H1 (cell line): Measurements from ENCODE around the gene CALR. TPM values are rescaled to one million over a fixed set of nuclear protein-coding genes. Genes with fewer than 3 reads are reported as not detected.

ENCODE experiments used
- CTCF ChIA-PET: fragments of 300-600 bp; sonication (Branson Sonifier 250); formaldehyde crosslinking; loops from one replicate; lab custom pipeline; 2021; ENCODE audit not compliant: partially characterized antibody; lab: Charles Lee
- POLR2A ChIA-PET: fragments of 300-600 bp; sonication (Branson Sonifier 250); formaldehyde crosslinking; loops from one replicate; lab custom pipeline; 2021; ENCODE audit warnings: inconsistent platforms; ENCODE audit not compliant: partially characterized antibody; lab: Charles Lee
- DNase-seq, 2 experiments: peaks; one replicate each; pipeline versions ENCODE4 v3.0.0 to v3.0.0-alpha.2; 2010 to 2022; ENCODE audit warnings: low spot score in 2 of 2, low read depth in 1 of 2, mixed read lengths in 1 of 2
- FAIRE-seq: peaks from 2 replicates; lab custom pipeline; 2011; peaks lifted over from hg19 to GRCh38; lab: Jason Lieb, UNC
- H2AFZ ChIP-seq: 2 replicates; pipeline ENCODE4 v1.8.1; 2012; ENCODE audit warnings: low read length, inconsistent platforms
- H2AK5ac ChIP-seq: 2 replicates; pipeline ENCODE4 v1.6.1; 2013; ENCODE audit warnings: low read depth, low read length
- H2BK120ac ChIP-seq: replicated peaks from 2 replicates; pipeline ENCODE3; 2013; ENCODE audit warnings: low read depth, low read length, inconsistent platforms
- H2BK12ac ChIP-seq: 2 replicates; pipeline ENCODE4 v1.6.1; 2013; ENCODE audit warnings: low read depth, low read length
- H2BK15ac ChIP-seq: 2 replicates; pipeline ENCODE4 v1.6.1; 2013; ENCODE audit warnings: low read length
- H2BK20ac ChIP-seq: 2 replicates; pipeline ENCODE4 v1.6.1; 2013; ENCODE audit warnings: low read length
- H2BK5ac ChIP-seq: 2 replicates; pipeline ENCODE4 v1.6.1; 2013; ENCODE audit warnings: low read depth, low read length
- H3K14ac ChIP-seq: 2 replicates; pipeline ENCODE4 v1.6.1; 2013; ENCODE audit warnings: inconsistent platforms; ENCODE audit not compliant: insufficient read length
- H3K18ac ChIP-seq: 2 replicates; pipeline ENCODE4 v1.6.1; 2013; ENCODE audit warnings: low read length; ENCODE audit errors: extremely low read depth
- H3K23ac ChIP-seq: 2 replicates; pipeline ENCODE4 v1.6.1; 2013; ENCODE audit warnings: inconsistent platforms; ENCODE audit not compliant: insufficient read length
- H3K23me2 ChIP-seq: 2 replicates; pipeline ENCODE4 v1.6.1; 2013; ENCODE audit warnings: low read depth, low read length
- H3K27ac ChIP-seq: 2 replicates; pipeline ENCODE4 v1.6.1; 2011; ENCODE audit warnings: low read depth, low read length, inconsistent platforms
- H3K27me3 ChIP-seq, 4 experiments: replicated peaks in 1 of 4; 1 replicate in 1 of 4; 2 replicates in 3 of 4; pipeline versions ENCODE4 v1.6.1 to v1.8.1; 2011 to 2013; ENCODE audit warnings: low read length in 3 of 4, mild to moderate bottlenecking in 3 of 4, inconsistent platforms in 2 of 4, mixed read lengths in 2 of 4, moderate library complexity in 1 of 4; ENCODE audit not compliant: control insufficient read depth in 3 of 4, insufficient read depth in 3 of 4; ENCODE audit errors: extremely low read depth in 1 of 4
- H3K36me3 ChIP-seq, 4 experiments: 2 replicates each; pipeline versions ENCODE4 v1.6.1 to v1.8.1; 2011 to 2013; ENCODE audit warnings: mild to moderate bottlenecking in 4 of 4, low read length in 3 of 4, moderate library complexity in 2 of 4, control low read depth in 1 of 4, inconsistent platforms in 1 of 4; ENCODE audit not compliant: insufficient read depth in 4 of 4, control insufficient read depth in 2 of 4
- H3K4ac ChIP-seq: replicated peaks from 2 replicates; pipeline ENCODE3; 2013; ENCODE audit warnings: low read length, low read depth, mixed read lengths, inconsistent platforms; ENCODE audit not compliant: insufficient read length
- H3K4me1 ChIP-seq, 4 experiments: replicated peaks in 1 of 4; 1 replicate in 1 of 4; 2 replicates in 3 of 4; pipeline versions ENCODE4 v1.6.1 to v1.8.1; 2011 to 2013; ENCODE audit warnings: low read length in 3 of 4, inconsistent platforms in 2 of 4, mixed read lengths in 1 of 4; ENCODE audit not compliant: insufficient read depth in 4 of 4, control insufficient read depth in 3 of 4
- H3K4me2 ChIP-seq, 2 experiments: 2 replicates each; pipeline versions ENCODE4 v1.6.1 to v1.8.1; 2011 to 2013; ENCODE audit warnings: low read depth in 2 of 2, low read length in 2 of 2, control low read depth in 1 of 2, inconsistent platforms in 1 of 2, mild to moderate bottlenecking in 1 of 2; ENCODE audit not compliant: insufficient read depth in 1 of 2
- H3K4me3 ChIP-seq, 4 experiments: fragments of 200-600, 300-600 bp in 1 of 4; sonication (generic), shearing (Covaris generic), sonication (Bioruptor Twin) in 1 of 4; 2 replicates each; pipeline versions ENCODE4 v1.5.1 to v1.8.1; 2011 to 2016; ENCODE audit warnings: low read length in 4 of 4, low read depth in 3 of 4, control low read depth in 2 of 4, inconsistent platforms in 2 of 4, mild to moderate bottlenecking in 2 of 4, mixed read lengths in 1 of 4, moderate library complexity in 1 of 4; ENCODE audit not compliant: insufficient read depth in 2 of 4; ENCODE audit errors: extremely low read depth in 1 of 4
- H3K56ac ChIP-seq: replicated peaks from 2 replicates; pipeline ENCODE3; 2013; ENCODE audit warnings: low read depth, mild to moderate bottlenecking, mixed read lengths, low read length, inconsistent platforms; ENCODE audit not compliant: insufficient read length
- H3K79me1 ChIP-seq: 2 replicates; pipeline ENCODE4 v1.6.1; 2013; ENCODE audit warnings: low read depth, low read length, control low read depth
- H3K79me2 ChIP-seq, 2 experiments: 2 replicates each; pipeline versions ENCODE4 v1.6.1 to v1.8.1; 2012 to 2013; ENCODE audit warnings: low read length in 2 of 2, mild to moderate bottlenecking in 2 of 2, inconsistent platforms in 1 of 2; ENCODE audit not compliant: insufficient read depth in 2 of 2, control insufficient read depth in 1 of 2
- H3K9ac ChIP-seq, 4 experiments: replicated peaks in 1 of 4; 1 replicate in 1 of 4; 2 replicates in 3 of 4; pipeline versions ENCODE4 v1.6.1 to v1.8.1; 2011 to 2013; ENCODE audit warnings: low read depth in 3 of 4, low read length in 3 of 4, control low read depth in 2 of 4, mild to moderate bottlenecking in 2 of 4, moderate library complexity in 2 of 4, inconsistent platforms in 1 of 4; ENCODE audit errors: extremely low read depth in 1 of 4
- H3K9me3 ChIP-seq, 2 experiments: 2 replicates each; pipeline versions ENCODE4 v1.6.1 to v1.8.1; 2012 to 2013; ENCODE audit warnings: mild to moderate bottlenecking in 2 of 2, moderate library complexity in 2 of 2, control low read depth in 1 of 2, inconsistent platforms in 1 of 2, low read depth in 1 of 2, low read length in 1 of 2, mixed read lengths in 1 of 2; ENCODE audit not compliant: insufficient read depth in 2 of 2
- H4K20me1 ChIP-seq, 2 experiments: replicated peaks in 1 of 2; 2 replicates each; pipeline versions ENCODE3 to v1.8.1; 2011 to 2013; ENCODE audit warnings: inconsistent platforms in 2 of 2, low read length in 2 of 2, mild to moderate bottlenecking in 1 of 2; ENCODE audit not compliant: insufficient read depth in 2 of 2, control insufficient read depth in 1 of 2
- H4K5ac ChIP-seq: 2 replicates; pipeline ENCODE4 v1.6.1; 2013; ENCODE audit warnings: low read length, low read depth, mixed read lengths, inconsistent platforms; ENCODE audit not compliant: insufficient read length
- H4K8ac ChIP-seq: 2 replicates; pipeline ENCODE4 v1.8.0; 2013; ENCODE audit warnings: mild to moderate bottlenecking, moderate library complexity, low read length, inconsistent platforms; ENCODE audit not compliant: insufficient read depth; ENCODE audit errors: extremely low read depth
- H4K91ac ChIP-seq: replicated peaks from 2 replicates; pipeline ENCODE3; 2013; ENCODE audit warnings: low read length, mixed read lengths, inconsistent platforms; ENCODE audit not compliant: insufficient read length
- POLR2A ChIP-seq, 2 experiments: IDR thresholded peaks; 1 replicate in 1 of 2; 2 replicates in 1 of 2; pipeline ENCODE4 v1.6.1; 2011; ENCODE audit warnings: low read depth in 2 of 2, low read length in 2 of 2, mild to moderate bottlenecking in 2 of 2; ENCODE audit errors: control extremely low read depth in 1 of 2
- RXRA ChIP-seq: IDR thresholded peaks from 2 replicates; pipeline ENCODE4 v1.6.1; 2011; ENCODE audit warnings: low read depth, mild to moderate bottlenecking, low read length, moderate library complexity; ENCODE audit not compliant: insufficient read depth
- WGBS, 2 experiments: shearing (Covaris generic) in 1 of 2; methylation state at CpG; one replicate each; pipeline versions ENCODE4 v1.1.6 to v1.1.7; 2013 to 2015; ENCODE audit warnings: low lambda C conversion rate in 2 of 2, mixed read lengths in 2 of 2, inconsistent platforms in 1 of 2, low coverage in 1 of 2, missing lambda C conversion rate in 1 of 2; ENCODE audit not compliant: insufficient replicate concordance in 2 of 2, insufficient coverage in 1 of 2, insufficient read length in 1 of 2; ENCODE audit errors: extremely low coverage in 1 of 2, missing lambda C conversion rate in 1 of 2; 5-methylcytosine and 5-hydroxymethylcytosine counted together
- polyA plus RNA-seq, 7 experiments: library from polyadenylated mRNA; depleted of rRNA in 3 of 7; stranded (reverse) in 5 of 7; unstranded in 2 of 7; fragments of >200 nt in 5 of 7; fragments of 200-250 nt in 2 of 7; gene quantifications; 1 replicate in 5 of 7; 2 replicates in 1 of 7; 4 replicates in 1 of 7; pipeline versions ENCODE4 v1.2.1 to v1.2.3, GENCODE V29; 2011 to 2013; ENCODE audit warnings: missing spikeins in 2 of 7, mixed read lengths in 2 of 7
- total RNA-seq: library from RNA; stranded (reverse); fragmentation: NEBNext Ultra II Directional; extraction: Animal tissue kit (Norgen Biotek cat#: 25700); gene quantifications from 2 replicates; pipeline ENCODE4 v1.2.1, GENCODE V29; 2021

Gene CALR
- total and polyA plus RNA-seq, 2 of the 8 experiments (the other 6 are each of a cell fraction or from before 2014, with no cell fraction given) = 591 to 1,155 TPM

- H2BK12ac ChIP-seq = no peak overlapping the region
- H3K14ac ChIP-seq = no peak overlapping the region
- no peak overlapping the region for H2BK120ac ChIP-seq
- CTCF ChIA-PET = interaction anchor here (0.9 kb wide), 1 partner anchor 86 kb away, joined by 3 read pairs; no protein-coding TSS in a partner anchor
- POLR2A ChIA-PET = interaction anchor here (0.9 to 1.7 kb wide), 4 partner anchors 11 to 42 kb away, joined by 3 to 6 read pairs (median 4); no protein-coding TSS in a partner anchor
- H3K23ac ChIP-seq = no peak overlapping the region
- H3K27me3 ChIP-seq = no peaks in the 10 kb centered on the region
- no peak overlapping the region for H3K27ac ChIP-seq
- no peak overlapping the region for H4K8ac ChIP-seq
- H3K4me2 ChIP-seq = no peak overlapping the region; a peak in 1 of 4 replicates
- no peak overlapping the region for H2BK15ac ChIP-seq
- no peak overlapping the region for H3K56ac ChIP-seq
- DNase-seq (no peak), FAIRE-seq (no peak)
- WGBS, 2 experiments = 92% methylated on average over 2 of the region's 2 CpGs; no CpG with 5 or more reads in 1 of the 2 experiments
- H3K9ac ChIP-seq = no peak overlapping the region
- H3K79me1 ChIP-seq = no peaks in the 10 kb centered on the region; the same call in 1 of the 2 replicates
- peaks cover 13 to 26% of the 10 kb centered on the region in 2 experiments for H3K79me2 ChIP-seq
- no peak overlapping the region for H2AFZ ChIP-seq
- H4K91ac ChIP-seq = no peak overlapping the region
- H2BK5ac ChIP-seq = no peak overlapping the region
- peaks cover 0 to 23% (median 13%) of the 10 kb centered on the region in 4 experiments; a peak in 6 of 7 replicates for H3K4me1 ChIP-seq
- no peak overlapping the region for H2BK20ac ChIP-seq
- no peaks in the 10 kb centered on the region for H3K9me3 ChIP-seq
- H3K36me3 ChIP-seq = peaks cover 19 to 57% (median 38%) of the 10 kb centered on the region in 4 experiments
- peaks cover 12 to 18% of the 10 kb centered on the region in 2 experiments for H4K20me1 ChIP-seq
- H3K4me3 ChIP-seq = no peak overlapping the region
- no peak overlapping the region for H3K4ac ChIP-seq
- no peak overlapping the region for H4K5ac ChIP-seq
- H3K18ac ChIP-seq = no peak overlapping the region
- no peak overlapping the region for H2AK5ac ChIP-seq
- H3K23me2 ChIP-seq = peaks cover 11% of the 10 kb centered on the region; the same call in 1 of the 2 replicates
- TF ChIP-seq RXRA (no peak), POLR2A (IDR thresholded peaks at IDR 0.05; ENCODE audit: control extremely low read depth in 1 of 2, low read depth in 2 of 2, low read length in 2 of 2) (peak; percentile 37 to 41; a peak in 1 of 3 replicates)
These were observed 2.5 kb downstream of the CALR start for GRCh38 chr19:12940897-12941296.
